WTC11 (cell line): ENCODE measurements around the gene MFF.

Experiments
- FOXK1 ChIP-seq: sonication (generic); formaldehyde crosslinking; IDR thresholded peaks from 2 replicates; pipeline ENCODE4 v1.8.0; 2022; ENCODE audit warnings: mild to moderate bottlenecking, moderate library complexity, missing genetic modification reagents
- MYBL2 ChIP-seq: sonication (generic); formaldehyde crosslinking; IDR thresholded peaks from 2 replicates; pipeline ENCODE4 v1.8.1; 2023; ENCODE audit warnings: mild to moderate bottlenecking, moderate library complexity, missing genetic modification reagents
- ZNF138 ChIP-seq: sonication (generic); formaldehyde crosslinking; conservative IDR thresholded peaks from 2 replicates; pipeline ENCODE4 v1.8.1; 2022; ENCODE audit warnings: mild to moderate bottlenecking, moderate library complexity, missing genetic modification reagents
- TF ChIP-seq, protein P1 (sequence below): sonication (generic); formaldehyde crosslinking; IDR thresholded peaks from 2 replicates; pipeline ENCODE4 v1.8.0; 2022; ENCODE audit warnings: mild to moderate bottlenecking, missing genetic modification reagents
- TF ChIP-seq, protein P2 (sequence below): sonication (generic); formaldehyde crosslinking; IDR thresholded peaks from 2 replicates; pipeline ENCODE4 v1.8.1; 2023; ENCODE audit warnings: mild to moderate bottlenecking, missing genetic modification reagents
- TF ChIP-seq, protein P3 (sequence below): sonication (generic); formaldehyde crosslinking; IDR thresholded peaks from 2 replicates; pipeline ENCODE4 v1.8.1; 2023; ENCODE audit warnings: mild to moderate bottlenecking, missing genetic modification reagents, moderate library complexity
- TF ChIP-seq, protein P4 (sequence below): fragments of 200-600 bp; IDR thresholded peaks from 2 replicates; pipeline ENCODE4 v1.8.0; 2022; ENCODE audit warnings: antibody characterized with exemption
- TF ChIP-seq, protein P5 (sequence below): sonication (generic); formaldehyde crosslinking; IDR thresholded peaks from 2 replicates; pipeline ENCODE4 v1.8.1; 2023; ENCODE audit warnings: mild to moderate bottlenecking, missing genetic modification reagents, borderline replicate concordance

DNA sequence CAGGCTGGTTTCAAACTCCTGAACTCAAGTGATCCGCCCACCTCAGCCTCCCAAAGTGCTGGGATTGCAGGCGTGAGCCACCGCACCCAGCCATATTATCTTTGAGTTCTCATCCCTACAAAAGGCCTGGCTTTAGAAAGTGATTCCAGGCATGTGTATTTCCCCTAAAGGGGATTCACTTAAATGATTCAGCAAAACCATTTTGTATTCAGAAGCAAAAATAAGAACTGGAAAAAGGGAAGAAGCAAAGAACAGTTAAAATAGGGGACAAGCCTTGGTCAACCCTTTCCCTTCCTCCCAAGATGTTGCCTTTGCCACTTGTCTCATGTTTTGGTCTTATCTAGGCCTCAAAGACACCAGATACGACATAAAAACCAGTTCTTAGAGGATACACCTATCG, 43.5 kb downstream of the MFF start:
- TF ChIP-seq, protein P1, sequence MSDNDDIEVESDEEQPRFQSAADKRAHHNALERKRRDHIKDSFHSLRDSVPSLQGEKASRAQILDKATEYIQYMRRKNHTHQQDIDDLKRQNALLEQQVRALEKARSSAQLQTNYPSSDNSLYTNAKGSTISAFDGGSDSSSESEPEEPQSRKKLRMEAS (CRISPR knock-in tag): no peak
- TF ChIP-seq, protein P2, sequence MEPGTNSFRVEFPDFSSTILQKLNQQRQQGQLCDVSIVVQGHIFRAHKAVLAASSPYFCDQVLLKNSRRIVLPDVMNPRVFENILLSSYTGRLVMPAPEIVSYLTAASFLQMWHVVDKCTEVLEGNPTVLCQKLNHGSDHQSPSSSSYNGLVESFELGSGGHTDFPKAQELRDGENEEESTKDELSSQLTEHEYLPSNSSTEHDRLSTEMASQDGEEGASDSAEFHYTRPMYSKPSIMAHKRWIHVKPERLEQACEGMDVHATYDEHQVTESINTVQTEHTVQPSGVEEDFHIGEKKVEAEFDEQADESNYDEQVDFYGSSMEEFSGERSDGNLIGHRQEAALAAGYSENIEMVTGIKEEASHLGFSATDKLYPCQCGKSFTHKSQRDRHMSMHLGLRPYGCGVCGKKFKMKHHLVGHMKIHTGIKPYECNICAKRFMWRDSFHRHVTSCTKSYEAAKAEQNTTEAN (CRISPR knock-in tag): no peak
- TF ChIP-seq, protein P3, sequence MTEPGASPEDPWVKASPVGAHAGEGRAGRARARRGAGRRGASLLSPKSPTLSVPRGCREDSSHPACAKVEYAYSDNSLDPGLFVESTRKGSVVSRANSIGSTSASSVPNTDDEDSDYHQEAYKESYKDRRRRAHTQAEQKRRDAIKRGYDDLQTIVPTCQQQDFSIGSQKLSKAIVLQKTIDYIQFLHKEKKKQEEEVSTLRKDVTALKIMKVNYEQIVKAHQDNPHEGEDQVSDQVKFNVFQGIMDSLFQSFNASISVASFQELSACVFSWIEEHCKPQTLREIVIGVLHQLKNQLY (CRISPR knock-in tag): no peak
- no peak for TF ChIP-seq ZNF138 (CRISPR knock-in tag)
- no peak for TF ChIP-seq MYBL2 (CRISPR knock-in tag)
- TF ChIP-seq, protein P4, sequence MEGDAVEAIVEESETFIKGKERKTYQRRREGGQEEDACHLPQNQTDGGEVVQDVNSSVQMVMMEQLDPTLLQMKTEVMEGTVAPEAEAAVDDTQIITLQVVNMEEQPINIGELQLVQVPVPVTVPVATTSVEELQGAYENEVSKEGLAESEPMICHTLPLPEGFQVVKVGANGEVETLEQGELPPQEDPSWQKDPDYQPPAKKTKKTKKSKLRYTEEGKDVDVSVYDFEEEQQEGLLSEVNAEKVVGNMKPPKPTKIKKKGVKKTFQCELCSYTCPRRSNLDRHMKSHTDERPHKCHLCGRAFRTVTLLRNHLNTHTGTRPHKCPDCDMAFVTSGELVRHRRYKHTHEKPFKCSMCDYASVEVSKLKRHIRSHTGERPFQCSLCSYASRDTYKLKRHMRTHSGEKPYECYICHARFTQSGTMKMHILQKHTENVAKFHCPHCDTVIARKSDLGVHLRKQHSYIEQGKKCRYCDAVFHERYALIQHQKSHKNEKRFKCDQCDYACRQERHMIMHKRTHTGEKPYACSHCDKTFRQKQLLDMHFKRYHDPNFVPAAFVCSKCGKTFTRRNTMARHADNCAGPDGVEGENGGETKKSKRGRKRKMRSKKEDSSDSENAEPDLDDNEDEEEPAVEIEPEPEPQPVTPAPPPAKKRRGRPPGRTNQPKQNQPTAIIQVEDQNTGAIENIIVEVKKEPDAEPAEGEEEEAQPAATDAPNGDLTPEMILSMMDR: no peak
- TF ChIP-seq FOXK1 (CRISPR knock-in tag): no peak
- TF ChIP-seq, protein P5, sequence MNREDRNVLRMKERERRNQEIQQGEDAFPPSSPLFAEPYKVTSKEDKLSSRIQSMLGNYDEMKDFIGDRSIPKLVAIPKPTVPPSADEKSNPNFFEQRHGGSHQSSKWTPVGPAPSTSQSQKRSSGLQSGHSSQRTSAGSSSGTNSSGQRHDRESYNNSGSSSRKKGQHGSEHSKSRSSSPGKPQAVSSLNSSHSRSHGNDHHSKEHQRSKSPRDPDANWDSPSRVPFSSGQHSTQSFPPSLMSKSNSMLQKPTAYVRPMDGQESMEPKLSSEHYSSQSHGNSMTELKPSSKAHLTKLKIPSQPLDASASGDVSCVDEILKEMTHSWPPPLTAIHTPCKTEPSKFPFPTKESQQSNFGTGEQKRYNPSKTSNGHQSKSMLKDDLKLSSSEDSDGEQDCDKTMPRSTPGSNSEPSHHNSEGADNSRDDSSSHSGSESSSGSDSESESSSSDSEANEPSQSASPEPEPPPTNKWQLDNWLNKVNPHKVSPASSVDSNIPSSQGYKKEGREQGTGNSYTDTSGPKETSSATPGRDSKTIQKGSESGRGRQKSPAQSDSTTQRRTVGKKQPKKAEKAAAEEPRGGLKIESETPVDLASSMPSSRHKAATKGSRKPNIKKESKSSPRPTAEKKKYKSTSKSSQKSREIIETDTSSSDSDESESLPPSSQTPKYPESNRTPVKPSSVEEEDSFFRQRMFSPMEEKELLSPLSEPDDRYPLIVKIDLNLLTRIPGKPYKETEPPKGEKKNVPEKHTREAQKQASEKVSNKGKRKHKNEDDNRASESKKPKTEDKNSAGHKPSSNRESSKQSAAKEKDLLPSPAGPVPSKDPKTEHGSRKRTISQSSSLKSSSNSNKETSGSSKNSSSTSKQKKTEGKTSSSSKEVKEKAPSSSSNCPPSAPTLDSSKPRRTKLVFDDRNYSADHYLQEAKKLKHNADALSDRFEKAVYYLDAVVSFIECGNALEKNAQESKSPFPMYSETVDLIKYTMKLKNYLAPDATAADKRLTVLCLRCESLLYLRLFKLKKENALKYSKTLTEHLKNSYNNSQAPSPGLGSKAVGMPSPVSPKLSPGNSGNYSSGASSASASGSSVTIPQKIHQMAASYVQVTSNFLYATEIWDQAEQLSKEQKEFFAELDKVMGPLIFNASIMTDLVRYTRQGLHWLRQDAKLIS (CRISPR knock-in tag): no peak
